BLaER1 treated with 17β-estradiol and CSF1 and Interleukin-3, amounts not matched to agents 10 nM and 100 nM (cell line): ENCODE measurements around the gene EVA1B.

Source experiments
- H3K27ac ChIP-seq, 11 experiments: shearing (Covaris generic); formaldehyde crosslinking; 2 replicates each; pipeline ENCODE4 v1.8.1; 2022
- H3K27me3 ChIP-seq, 11 experiments: shearing (Covaris generic); formaldehyde crosslinking; 2 replicates each; pipeline ENCODE4 v1.8.1; 2022
- H3K36me3 ChIP-seq, 11 experiments: shearing (Covaris generic); formaldehyde crosslinking; 2 replicates each; pipeline ENCODE4 v1.8.1; 2022
- H3K4me1 ChIP-seq, 10 experiments: shearing (Covaris generic); formaldehyde crosslinking; 2 replicates each; pipeline ENCODE4 v1.8.1; 2022
- H3K4me2 ChIP-seq, 11 experiments: shearing (Covaris generic); formaldehyde crosslinking; 2 replicates each; pipeline ENCODE4 v1.8.1; 2022
- H3K4me3 ChIP-seq, 10 experiments: shearing (Covaris generic); formaldehyde crosslinking; 2 replicates each; pipeline ENCODE4 v1.8.1; 2022
- H3K9ac ChIP-seq, 11 experiments: shearing (Covaris generic); formaldehyde crosslinking; 2 replicates each; pipeline ENCODE4 v1.8.1; 2022
- H3K9me3 ChIP-seq, 11 experiments: shearing (Covaris generic); formaldehyde crosslinking; replicated peaks in 1 of 11; 2 replicates each; pipeline ENCODE4 v1.8.1; 2022
- H4K20me1 ChIP-seq, 11 experiments: shearing (Covaris generic); formaldehyde crosslinking; 2 replicates each; pipeline ENCODE4 v1.8.1; 2022
- Cebpa-rat ChIP-seq, 11 experiments: shearing (Covaris generic); IDR thresholded peaks; 2 replicates each; pipeline ENCODE4 v1.8.1; 2022

EVA1B gene

DNA sequence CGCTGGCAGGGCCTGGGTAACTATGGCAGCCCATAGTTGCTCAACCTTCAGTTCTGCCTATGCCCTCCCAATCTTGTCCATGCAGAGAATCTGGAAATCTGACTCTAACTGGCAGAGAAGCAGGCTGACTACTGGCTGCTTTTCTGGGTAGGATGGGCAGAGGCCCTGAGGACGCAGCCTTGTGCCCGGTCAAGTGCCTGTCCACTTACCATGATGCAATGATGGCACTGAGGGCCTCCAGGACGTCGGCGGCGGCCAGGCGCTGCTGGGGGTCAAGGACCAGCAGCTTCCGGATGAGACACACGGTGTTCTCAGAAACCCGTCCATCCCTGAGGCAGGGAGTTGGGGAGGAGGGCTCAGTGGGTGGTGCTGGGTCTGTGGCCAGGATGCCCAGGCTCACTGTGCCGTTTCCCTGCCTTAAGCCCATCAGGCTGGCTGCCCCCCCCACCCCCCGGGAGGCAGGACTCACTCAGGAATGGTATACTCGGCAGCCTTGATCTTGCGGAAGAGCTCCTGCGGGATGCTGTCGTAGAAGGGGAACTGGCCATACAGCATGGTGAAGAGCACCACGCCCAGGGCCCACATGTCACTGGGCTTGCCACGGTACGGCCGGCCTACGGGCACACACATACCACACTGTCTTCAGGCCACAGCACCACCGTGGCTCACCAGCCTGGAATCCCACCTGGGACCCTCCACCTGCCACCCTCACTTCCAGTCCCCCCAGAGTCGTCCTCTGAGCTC, 20.4 kb upstream of the EVA1B start:
- Histone ChIP-seq H3K4me3 (no peak overlapping the region), H3K27ac (peak overlapping the region in 3 of 11 experiments; percentile 42 to 78 (median 66); a peak in 5 of 22 replicates), H3K9me3 (no peaks in the 10 kb centered on the region), H3K4me1 (peaks cover 34 to 62% (median 47%) of the 10 kb centered on the region in 10 experiments), H3K4me2 (peak overlapping the region; percentile 48 to 74 (median 61)), H3K36me3 (peaks cover 37 to 86% (median 59%) of the 10 kb centered on the region in 11 experiments), H4K20me1 (peaks cover 0 to 48% (median 0%) of the 10 kb centered on the region in 11 experiments; a peak in 7 of 22 replicates), H3K9ac (peak overlapping the region in 7 of 11 experiments; percentile 10 to 61 (median 40); a peak in 8 of 22 replicates), H3K27me3 (no peaks in the 10 kb centered on the region)
- TF ChIP-seq Cebpa-rat (IDR thresholded peaks at IDR 0.05) = no peak

DNA sequence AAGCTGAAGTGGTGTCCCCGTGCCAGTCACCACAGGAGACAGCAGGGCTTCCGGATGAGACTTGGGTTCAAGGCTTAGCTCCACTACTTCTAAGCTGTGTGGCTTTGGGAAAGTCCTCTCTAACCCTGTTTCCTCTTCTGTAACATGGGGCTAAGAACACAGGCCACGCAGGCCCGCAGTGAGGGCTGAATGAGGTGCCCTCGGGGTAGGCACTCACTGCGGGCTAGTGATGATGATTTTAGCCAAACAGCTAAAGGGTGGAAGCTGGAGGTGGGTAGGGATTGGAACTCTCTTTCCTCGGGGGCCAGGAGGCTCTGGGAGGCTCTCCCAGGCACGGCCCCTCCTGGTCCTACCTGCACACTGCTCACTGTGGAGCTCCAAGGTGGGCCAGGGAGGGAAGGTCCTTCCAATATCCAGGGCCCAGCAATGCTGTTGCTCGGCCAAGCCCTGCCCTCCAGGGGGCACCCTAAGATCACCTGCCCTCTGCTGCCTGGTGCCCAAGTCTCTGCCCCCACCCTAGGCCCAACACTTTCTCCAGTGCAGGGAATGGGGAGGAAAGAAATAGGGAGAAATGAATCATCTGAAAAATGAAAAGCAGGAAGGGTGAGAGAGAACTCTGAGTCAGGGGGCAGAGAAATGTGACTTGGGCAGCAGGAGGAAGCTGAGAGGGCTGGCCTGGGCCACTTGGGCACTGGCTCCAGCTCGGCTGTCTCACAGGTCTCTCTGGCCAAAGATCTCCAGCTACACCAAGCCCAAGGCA, 19.2 kb upstream of the EVA1B start:
- Histone ChIP-seq H3K27ac (peak overlapping the region in 10 of 11 experiments; percentile 5 to 78 (median 48); a peak in 16 of 22 replicates), H4K20me1 (peaks cover 0 to 48% (median 0%) of the 10 kb centered on the region in 11 experiments; a peak in 6 of 22 replicates), H3K9me3 (no peaks in the 10 kb centered on the region), H3K36me3 (peaks cover 24 to 74% (median 47%) of the 10 kb centered on the region in 11 experiments), H3K9ac (peak overlapping the region; percentile 10 to 62 (median 46); a peak in 17 of 22 replicates), H3K4me1 (peaks cover 46 to 71% (median 54%) of the 10 kb centered on the region in 10 experiments), H3K27me3 (no peaks in the 10 kb centered on the region), H3K4me2 (peak overlapping the region; percentile 48 to 74 (median 61)), H3K4me3 (no peak overlapping the region)
- TF ChIP-seq Cebpa-rat (IDR thresholded peaks at IDR 0.05) = no peak

DNA sequence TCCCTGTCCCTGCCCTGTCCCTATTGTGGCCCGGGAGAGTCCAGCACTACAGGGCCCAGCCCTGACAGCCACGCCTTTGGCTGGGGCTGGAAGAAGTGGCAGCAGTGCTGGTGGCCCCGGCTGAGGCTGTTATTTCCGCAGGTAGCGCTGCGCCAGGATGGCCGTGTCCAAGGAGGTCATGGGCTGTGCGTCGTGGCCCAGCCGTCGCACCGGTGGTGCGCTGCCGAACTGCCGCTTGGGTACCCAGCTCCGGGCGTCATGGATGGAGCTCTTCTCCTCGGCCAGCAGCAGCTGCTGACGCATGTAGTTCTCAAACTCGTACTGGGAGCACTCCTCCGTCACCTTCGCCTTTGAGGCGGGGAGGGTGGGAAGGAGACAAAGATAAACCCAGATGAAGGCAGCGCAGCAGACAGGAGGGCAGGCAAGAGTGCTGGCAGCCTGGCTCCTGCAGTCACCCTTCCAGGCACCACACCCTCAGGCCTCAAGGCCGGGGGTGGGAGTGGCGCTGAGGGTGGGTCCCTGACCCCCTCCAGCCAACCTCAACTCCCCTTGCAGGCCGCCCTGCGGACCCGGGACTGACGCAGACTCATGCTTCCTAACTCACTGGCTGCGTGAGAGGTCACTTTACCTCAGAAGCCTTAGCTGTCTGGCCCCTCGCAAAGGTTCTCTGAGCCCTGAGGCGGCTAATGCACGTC, 18.3 kb upstream of the EVA1B start:
- Histone ChIP-seq H3K4me2 (no peak overlapping the region), H4K20me1 (peaks cover 0 to 44% (median 0%) of the 10 kb centered on the region in 11 experiments; a peak in 6 of 22 replicates), H3K27me3 (no peaks in the 10 kb centered on the region), H3K9ac (peak overlapping the region in 7 of 11 experiments; percentile 4 to 68 (median 62); a peak in 6 of 22 replicates), H3K4me1 (peaks cover 54 to 76% (median 62%) of the 10 kb centered on the region in 10 experiments), H3K36me3 (peaks cover 17 to 66% (median 38%) of the 10 kb centered on the region in 11 experiments), H3K27ac (peak overlapping the region in 4 of 11 experiments; percentile 9 to 78 (median 67); a peak in 7 of 22 replicates), H3K4me3 (no peak overlapping the region), H3K9me3 (no peaks in the 10 kb centered on the region)
- TF ChIP-seq Cebpa-rat (IDR thresholded peaks at IDR 0.05) = no peak

DNA sequence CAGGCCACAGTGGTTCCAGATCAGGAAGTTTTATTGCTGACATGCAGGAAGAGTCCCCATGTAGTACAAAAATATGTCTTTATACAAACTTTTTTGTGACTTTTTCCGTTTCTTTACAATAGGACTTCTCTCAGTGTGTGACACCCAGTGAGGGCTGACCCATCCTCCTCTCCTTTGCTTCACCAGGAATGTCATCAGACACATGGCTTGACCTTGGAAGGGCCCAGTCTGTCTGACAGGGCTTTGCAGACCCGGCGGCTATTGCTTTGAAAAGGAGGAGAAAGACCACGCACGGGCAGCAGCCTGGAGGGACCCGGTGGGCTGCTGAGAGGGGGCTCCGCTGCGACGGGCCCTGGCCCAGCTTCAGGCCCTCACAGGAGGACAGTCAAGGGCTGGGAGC, 16.2 kb upstream of the EVA1B start:
- H3K9me3 ChIP-seq = 0 out of 22 replicates have a peak, but pooled peaks cover 0 to 1% (median 0%) of the 10 kb centered on the region in 11 experiments
- peak overlapping the region in 1 of 10 experiments; percentile 6; a peak in 1 of 20 replicates for H3K4me3 ChIP-seq
- TF ChIP-seq Cebpa-rat (IDR thresholded peaks at IDR 0.05) = no peak
- H3K27me3 ChIP-seq = no peaks in the 10 kb centered on the region
- H3K36me3 ChIP-seq = peaks cover 0 to 46% (median 23%) of the 10 kb centered on the region in 11 experiments; a peak in 17 of 22 replicates
- peak overlapping the region; percentile 73 to 98 (median 90) for H3K4me2 ChIP-seq
- H3K27ac ChIP-seq = peak overlapping the region; percentile 46 to 78 (median 60); a peak in 21 of 22 replicates
- H4K20me1 ChIP-seq = peaks cover 0 to 41% (median 0%) of the 10 kb centered on the region in 11 experiments; a peak in 6 of 22 replicates
- peaks cover 63 to 82% (median 70%) of the 10 kb centered on the region in 10 experiments for H3K4me1 ChIP-seq
- H3K9ac ChIP-seq = peak overlapping the region in 10 of 11 experiments; percentile 39 to 68 (median 60); a peak in 18 of 22 replicates

DNA sequence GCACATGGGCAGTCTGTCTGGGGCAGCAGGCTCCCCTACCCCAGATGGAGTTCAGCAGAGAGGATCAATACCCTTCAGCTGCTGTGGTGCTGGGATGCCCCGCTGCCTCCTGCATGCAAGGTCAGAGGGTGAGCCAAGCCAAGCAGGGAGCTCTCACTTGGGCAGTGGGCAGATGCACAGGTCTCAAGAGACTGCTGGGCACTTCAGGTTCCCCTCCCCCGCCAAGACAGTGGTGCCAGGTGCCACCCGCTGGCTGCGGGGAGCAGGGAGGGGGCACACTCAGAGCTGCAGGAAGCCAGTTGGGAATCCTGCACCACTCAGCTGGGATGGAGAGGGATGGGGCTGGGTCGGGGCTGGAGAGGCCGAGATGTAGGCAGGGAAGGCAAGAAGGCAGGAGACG, 15.8 kb upstream of the EVA1B start:
- Histone ChIP-seq H3K9me3 (0 out of 22 replicates have a peak, but pooled peaks cover 0 to 5% (median 0%) of the 10 kb centered on the region in 11 experiments), H3K9ac (peak overlapping the region; percentile 35 to 68 (median 57); a peak in 18 of 22 replicates), H3K4me1 (peaks cover 59 to 82% (median 71%) of the 10 kb centered on the region in 10 experiments), H3K36me3 (peaks cover 0 to 42% (median 21%) of the 10 kb centered on the region in 11 experiments; a peak in 17 of 22 replicates), H3K4me3 (peak overlapping the region in 5 of 10 experiments; percentile 6 to 42 (median 24); a peak in 2 of 20 replicates), H3K27me3 (no peaks in the 10 kb centered on the region), H4K20me1 (peaks cover 0 to 37% (median 0%) of the 10 kb centered on the region in 11 experiments; a peak in 6 of 22 replicates), H3K27ac (peak overlapping the region; percentile 46 to 78 (median 60); a peak in 21 of 22 replicates), H3K4me2 (peak overlapping the region; percentile 73 to 98 (median 90))
- TF ChIP-seq Cebpa-rat (IDR thresholded peaks at IDR 0.05) = no peak

DNA sequence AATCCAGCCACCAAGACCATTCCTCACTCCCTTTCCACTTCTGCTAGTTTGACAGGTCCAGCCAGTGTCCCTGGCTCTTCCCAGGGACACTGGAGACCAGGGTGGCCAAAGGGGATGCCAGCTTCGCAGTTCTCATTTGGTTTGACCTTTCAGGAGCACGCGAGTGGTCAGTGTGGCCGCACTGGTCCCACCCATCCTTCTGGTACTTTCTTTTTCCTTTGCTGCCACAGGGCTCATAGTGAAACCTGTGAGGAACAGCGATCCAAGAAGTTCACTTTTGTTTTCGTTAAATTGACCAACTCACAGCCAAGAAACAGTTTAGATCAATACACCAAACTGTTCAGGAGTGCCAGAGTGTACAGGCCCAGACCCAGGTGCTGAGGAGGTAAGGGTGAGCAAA, 14.4 kb upstream of the EVA1B start:
- no peak overlapping the region for H3K4me3 ChIP-seq
- peak overlapping the region in 5 of 11 experiments; percentile 39 to 65 (median 62); a peak in 5 of 22 replicates for H3K9ac ChIP-seq
- H3K27me3 ChIP-seq = no peaks in the 10 kb centered on the region
- peaks cover 0 to 14% (median 6%) of the 10 kb centered on the region in 11 experiments; a peak in 4 of 22 replicates for H3K9me3 ChIP-seq
- H4K20me1 ChIP-seq = peaks cover 0 to 23% (median 0%) of the 10 kb centered on the region in 11 experiments; a peak in 5 of 22 replicates
- TF ChIP-seq Cebpa-rat (IDR thresholded peaks at IDR 0.05) = no peak
- H3K4me2 ChIP-seq = peak overlapping the region; percentile 73 to 98 (median 90)
- H3K4me1 ChIP-seq = peaks cover 45 to 83% (median 71%) of the 10 kb centered on the region in 10 experiments
- H3K36me3 ChIP-seq = peaks cover 0 to 29% (median 10%) of the 10 kb centered on the region in 11 experiments; a peak in 10 of 22 replicates
- peak overlapping the region in 9 of 11 experiments; percentile 31 to 78 (median 60); a peak in 10 of 22 replicates for H3K27ac ChIP-seq

DNA sequence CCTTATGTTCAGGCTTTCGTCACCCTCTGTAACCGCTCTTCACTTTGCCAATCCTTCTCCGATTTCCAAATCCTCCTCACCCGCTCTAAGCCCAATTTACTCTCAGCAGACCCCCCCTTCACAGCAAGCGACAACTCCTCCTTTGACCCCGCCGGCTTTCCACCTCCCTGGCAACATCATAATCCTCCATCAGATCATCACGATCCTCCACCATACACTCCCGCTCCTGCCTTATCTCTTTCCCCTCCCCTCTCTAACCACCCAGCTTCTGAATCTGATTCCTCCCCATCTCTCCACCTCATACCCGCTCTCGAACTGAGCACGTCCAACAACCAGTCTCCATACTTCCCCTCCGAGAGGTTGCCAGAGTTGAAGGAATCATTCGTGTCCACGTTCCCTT, 7.5 kb upstream of the EVA1B start:
- TF ChIP-seq Cebpa-rat (IDR thresholded peaks at IDR 0.05) = no peak
- Histone ChIP-seq H3K27ac (no peak overlapping the region), H3K4me1 (peaks cover 18 to 53% (median 32%) of the 10 kb centered on the region in 10 experiments), H3K4me3 (no peak overlapping the region), H3K4me2 (peak overlapping the region in 2 of 11 experiments; percentile 29 to 38; a peak in 2 of 22 replicates), H4K20me1 (no peaks in the 10 kb centered on the region), H3K9me3 (peaks cover 0 to 25% (median 6%) of the 10 kb centered on the region in 11 experiments; a peak in 6 of 22 replicates), H3K36me3 (no peaks in the 10 kb centered on the region), H3K9ac (no peak overlapping the region), H3K27me3 (no peaks in the 10 kb centered on the region)

DNA sequence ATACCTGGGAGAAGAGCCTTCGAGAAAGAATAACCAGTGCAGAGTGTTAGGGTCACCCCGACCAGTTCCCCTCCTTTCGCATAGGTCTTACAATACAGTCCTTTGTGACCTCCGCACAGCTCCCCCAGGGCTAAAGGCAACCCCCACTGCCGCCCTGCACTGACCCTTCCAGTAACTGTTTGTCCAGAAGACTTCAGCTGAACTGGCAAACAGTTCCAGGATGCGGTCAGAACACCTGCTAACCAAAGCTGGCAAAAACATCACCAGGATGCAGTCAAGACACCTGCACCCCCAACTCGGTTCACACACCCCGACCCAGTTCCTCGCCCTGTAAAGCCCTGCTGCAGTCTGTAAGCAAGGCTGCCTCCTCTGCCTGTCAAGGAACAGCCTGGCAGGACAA, 6.4 kb upstream of the EVA1B start:
- no peaks in the 10 kb centered on the region for H3K27me3 ChIP-seq
- peak overlapping the region in 4 of 11 experiments; percentile 6 to 47 (median 34); a peak in 4 of 22 replicates for H3K4me2 ChIP-seq
- no peak for TF ChIP-seq Cebpa-rat (IDR thresholded peaks at IDR 0.05)
- no peaks in the 10 kb centered on the region for H4K20me1 ChIP-seq
- H3K9me3 ChIP-seq = peaks cover 0 to 25% (median 6%) of the 10 kb centered on the region in 11 experiments; a peak in 6 of 22 replicates
- peaks cover 15 to 47% (median 30%) of the 10 kb centered on the region in 10 experiments for H3K4me1 ChIP-seq
- H3K27ac ChIP-seq = no peak overlapping the region
- no peaks in the 10 kb centered on the region for H3K36me3 ChIP-seq
- no peak overlapping the region for H3K9ac ChIP-seq
- H3K4me3 ChIP-seq = no peak overlapping the region
